ENCODE results near the gene ABHD10. TPM values are rescaled to one million over a fixed set of nuclear protein-coding genes. Genes with fewer than 3 reads are reported as not detected.

Gene ABHD10
- total and polyA plus RNA-seq, 2 donors = 32.7 to 42.4 TPM

DNA sequence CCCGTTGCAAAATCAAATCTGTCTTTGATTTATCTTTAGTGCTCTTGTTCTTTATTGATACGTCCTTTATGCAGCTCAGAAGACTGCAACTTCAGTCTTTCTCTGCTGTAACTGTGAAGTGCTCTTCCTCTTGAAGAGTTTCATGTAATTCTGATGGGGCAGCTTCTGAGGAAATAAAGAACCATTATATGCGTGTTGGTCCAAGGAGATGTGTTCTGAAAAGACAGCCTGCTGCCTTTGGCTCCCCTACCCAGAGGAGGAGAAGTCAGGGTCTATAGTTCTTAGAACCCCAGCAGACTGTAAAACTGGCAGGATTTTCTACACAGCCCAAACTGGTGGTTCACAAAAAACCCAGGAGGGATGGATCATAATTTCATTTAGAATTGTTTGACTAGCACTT, 22.4 kb upstream of the ABHD10 start:
- Histone ChIP-seq H3K4me3 (ENCODE audit: low read length in 2 of 2) (no peak overlapping the region), H3K27ac (ENCODE audit: low read depth in 1 of 2, low read length in 1 of 2) (no peak overlapping the region), H3K9me3 (ENCODE audit: control insufficient read depth in 2 of 2, insufficient read depth in 1 of 2, low read length in 1 of 2) (no peaks in the 10 kb centered on the region), H3K36me3 (ENCODE audit: control insufficient read depth in 2 of 2, insufficient read depth in 2 of 2, low read length in 1 of 2) (no peaks in the 10 kb centered on the region), H3K27me3 (ENCODE audit: control insufficient read depth in 2 of 2, insufficient read depth in 1 of 2, low read length in 1 of 2) (no peaks in the 10 kb centered on the region), H3K4me1 (ENCODE audit: control insufficient read depth in 2 of 2, insufficient read depth in 2 of 2, low read length in 2 of 2) (no peaks in the 10 kb centered on the region)
- 97% methylated on average over 3 of the region's 3 CpGs for WGBS
- DNase-seq (ENCODE audit: low read depth in 6 of 9, low spot score in 9 of 9) = no peak

DNA sequence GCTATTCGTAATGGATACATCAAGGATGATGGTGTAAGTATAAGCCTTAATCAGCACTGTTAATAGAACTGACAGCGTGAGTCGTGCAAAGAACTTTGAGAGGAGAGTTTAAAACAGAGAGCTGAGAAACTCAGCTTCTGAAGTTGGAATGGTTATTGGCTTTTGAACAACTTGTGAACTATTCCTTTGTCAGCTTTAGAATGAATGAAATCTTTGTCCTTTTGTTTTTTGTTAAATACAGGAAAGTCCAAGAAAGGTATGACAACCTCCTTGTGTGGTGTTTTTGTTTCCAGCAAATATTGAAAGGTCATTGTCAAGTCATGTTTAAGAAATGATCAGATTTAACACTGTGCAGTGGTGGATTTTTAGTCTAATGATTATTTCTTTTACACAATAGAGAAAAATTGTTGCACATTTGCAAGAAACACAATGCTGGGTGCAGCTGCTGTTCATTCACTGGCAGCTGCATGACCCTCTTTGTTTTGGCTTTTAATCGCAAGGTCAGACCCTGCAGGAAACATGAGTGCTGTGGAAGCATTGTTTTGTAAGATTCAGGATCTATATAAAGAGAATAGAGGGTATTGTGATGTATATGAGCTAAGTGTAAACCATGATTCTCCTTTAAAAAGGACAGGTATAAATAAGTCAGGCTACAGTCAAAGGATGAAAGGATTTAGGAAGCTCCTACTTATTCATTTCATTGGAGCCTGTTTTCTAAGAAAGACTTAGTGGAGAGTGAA, 21.7 kb upstream of the ABHD10 start:
- Histone ChIP-seq H3K4me3 (ENCODE audit: low read length in 2 of 2) (no peak overlapping the region), H3K9me3 (ENCODE audit: control insufficient read depth in 2 of 2, insufficient read depth in 1 of 2, low read length in 1 of 2) (no peaks in the 10 kb centered on the region), H3K27ac (ENCODE audit: low read depth in 1 of 2, low read length in 1 of 2) (no peak overlapping the region), H3K4me1 (ENCODE audit: control insufficient read depth in 2 of 2, insufficient read depth in 2 of 2, low read length in 2 of 2) (peaks cover 0 to 6% of the 10 kb centered on the region in 2 donors), H3K36me3 (ENCODE audit: control insufficient read depth in 2 of 2, insufficient read depth in 2 of 2, low read length in 1 of 2) (no peaks in the 10 kb centered on the region), H3K27me3 (ENCODE audit: control insufficient read depth in 2 of 2, insufficient read depth in 1 of 2, low read length in 1 of 2) (no peaks in the 10 kb centered on the region)
- no peak for DNase-seq (ENCODE audit: low read depth in 6 of 9, low spot score in 9 of 9)
- 97% methylated on average over 4 of the region's 4 CpGs for WGBS

DNA sequence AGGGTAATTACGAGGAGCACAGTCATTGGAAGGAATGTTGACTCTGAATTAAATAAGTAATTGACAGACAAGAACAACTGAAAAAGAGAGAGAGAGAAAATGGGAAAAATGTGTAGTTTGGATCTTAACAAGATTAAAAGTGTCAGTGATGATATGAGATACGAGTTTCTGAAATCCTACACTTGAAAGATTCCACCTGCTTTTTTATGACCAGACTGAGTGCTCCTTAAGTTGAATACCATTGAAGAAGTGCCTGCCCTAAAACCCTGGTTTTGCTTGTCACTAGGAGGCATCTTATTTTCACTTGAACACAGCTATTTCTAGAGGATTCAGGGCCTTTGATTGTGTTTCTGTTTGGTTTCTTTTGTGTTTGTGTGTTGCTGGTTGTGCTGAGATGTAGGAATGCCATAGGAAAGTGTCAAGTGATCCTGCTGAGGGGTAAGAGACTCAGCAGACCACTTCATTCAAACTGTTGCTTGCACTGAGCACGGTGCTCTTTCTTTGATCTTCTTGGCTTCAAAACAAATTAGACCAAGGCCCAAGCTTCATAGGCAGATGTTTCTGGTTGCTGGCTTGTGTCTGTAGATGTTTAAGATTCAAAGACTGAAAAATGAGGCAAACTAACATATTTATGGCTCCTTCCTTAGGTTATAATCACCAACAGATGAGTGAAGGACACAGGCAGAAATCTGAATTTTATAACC, 17.2 kb upstream of the ABHD10 start:
- H3K4me1 ChIP-seq (ENCODE audit: control insufficient read depth in 2 of 2, insufficient read depth in 2 of 2, low read length in 2 of 2) = peaks cover 0 to 6% of the 10 kb centered on the region in 2 donors
- H3K27ac ChIP-seq (ENCODE audit: low read depth in 1 of 2, low read length in 1 of 2) = no peak overlapping the region
- no peaks in the 10 kb centered on the region for H3K9me3 ChIP-seq (ENCODE audit: control insufficient read depth in 2 of 2, insufficient read depth in 1 of 2, low read length in 1 of 2)
- no peaks in the 10 kb centered on the region for H3K27me3 ChIP-seq (ENCODE audit: control insufficient read depth in 2 of 2, insufficient read depth in 1 of 2, low read length in 1 of 2)
- peak in 1 of 9 donors; percentile 29 for DNase-seq (ENCODE audit: low read depth in 6 of 9, low spot score in 9 of 9)
- 51% methylated on average over 3 of the region's 3 CpGs for WGBS
- no peak overlapping the region for H3K4me3 ChIP-seq (ENCODE audit: low read length in 2 of 2)
- no peaks in the 10 kb centered on the region for H3K36me3 ChIP-seq (ENCODE audit: control insufficient read depth in 2 of 2, insufficient read depth in 2 of 2, low read length in 1 of 2)

DNA sequence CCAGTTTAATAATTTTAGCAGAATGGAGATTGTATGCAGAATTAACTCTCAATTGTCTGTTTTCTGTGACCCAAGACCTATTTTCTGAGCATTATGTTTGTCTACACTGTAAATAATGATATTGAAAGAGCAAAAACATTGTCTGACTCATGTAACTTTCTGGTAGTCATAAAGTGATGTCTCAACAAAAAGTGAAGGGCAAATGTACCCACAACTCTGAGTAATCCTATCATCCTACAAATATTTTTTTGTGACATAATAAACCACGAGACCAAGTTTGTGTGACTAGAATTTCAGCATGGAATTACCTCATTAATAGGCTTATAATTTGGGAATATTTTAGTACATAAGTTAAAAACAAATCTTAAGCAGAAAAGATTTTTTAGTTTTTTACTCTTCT, 15.4 kb upstream of the ABHD10 start:
- DNase-seq (ENCODE audit: low read depth in 6 of 9, low spot score in 9 of 9) = no peak
- H3K4me3 ChIP-seq (ENCODE audit: low read length in 2 of 2) = no peak overlapping the region
- peaks cover 4 to 13% of the 10 kb centered on the region in 2 donors for H3K4me1 ChIP-seq (ENCODE audit: control insufficient read depth in 2 of 2, insufficient read depth in 2 of 2, low read length in 2 of 2)
- no peaks in the 10 kb centered on the region for H3K9me3 ChIP-seq (ENCODE audit: control insufficient read depth in 2 of 2, insufficient read depth in 1 of 2, low read length in 1 of 2)
- H3K27ac ChIP-seq (ENCODE audit: low read depth in 1 of 2, low read length in 1 of 2) = no peak overlapping the region
- H3K36me3 ChIP-seq (ENCODE audit: control insufficient read depth in 2 of 2, insufficient read depth in 2 of 2, low read length in 1 of 2) = no peaks in the 10 kb centered on the region
- H3K27me3 ChIP-seq (ENCODE audit: control insufficient read depth in 2 of 2, insufficient read depth in 1 of 2, low read length in 1 of 2) = no peaks in the 10 kb centered on the region
- 96% methylated on average over 1 of the region's 1 CpG for WGBS

DNA sequence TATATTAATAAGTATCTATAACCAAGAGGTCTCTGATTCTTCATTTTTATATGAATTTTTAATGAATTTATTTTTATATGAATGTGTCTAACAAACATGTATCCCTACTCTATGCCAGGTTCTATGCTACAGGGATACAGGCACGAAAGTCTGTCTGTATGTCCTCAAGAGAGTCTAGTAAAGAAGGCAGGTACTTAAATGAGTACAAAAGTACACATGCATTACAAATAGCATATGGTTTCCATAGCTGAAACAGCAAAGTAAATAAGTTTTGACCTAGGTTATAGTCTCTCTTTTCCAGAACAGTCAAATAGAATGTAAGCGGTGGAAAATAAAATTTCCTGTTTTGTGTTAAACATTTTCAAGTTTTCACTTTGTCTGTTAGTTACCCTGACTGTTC, 13.3 kb upstream of the ABHD10 start:
- H3K9me3 ChIP-seq (ENCODE audit: control insufficient read depth in 2 of 2, insufficient read depth in 1 of 2, low read length in 1 of 2) = no peaks in the 10 kb centered on the region
- DNase-seq (ENCODE audit: low read depth in 6 of 9, low spot score in 9 of 9) = no peak
- no peak overlapping the region for H3K27ac ChIP-seq (ENCODE audit: low read depth in 1 of 2, low read length in 1 of 2)
- H3K4me3 ChIP-seq (ENCODE audit: low read length in 2 of 2) = no peak overlapping the region
- H3K4me1 ChIP-seq (ENCODE audit: control insufficient read depth in 2 of 2, insufficient read depth in 2 of 2, low read length in 2 of 2) = peaks cover 4 to 13% of the 10 kb centered on the region in 2 donors
- 94% methylated on average over 2 of the region's 2 CpGs for WGBS
- H3K36me3 ChIP-seq (ENCODE audit: control insufficient read depth in 2 of 2, insufficient read depth in 2 of 2, low read length in 1 of 2) = no peaks in the 10 kb centered on the region
- no peaks in the 10 kb centered on the region for H3K27me3 ChIP-seq (ENCODE audit: control insufficient read depth in 2 of 2, insufficient read depth in 1 of 2, low read length in 1 of 2)

DNA sequence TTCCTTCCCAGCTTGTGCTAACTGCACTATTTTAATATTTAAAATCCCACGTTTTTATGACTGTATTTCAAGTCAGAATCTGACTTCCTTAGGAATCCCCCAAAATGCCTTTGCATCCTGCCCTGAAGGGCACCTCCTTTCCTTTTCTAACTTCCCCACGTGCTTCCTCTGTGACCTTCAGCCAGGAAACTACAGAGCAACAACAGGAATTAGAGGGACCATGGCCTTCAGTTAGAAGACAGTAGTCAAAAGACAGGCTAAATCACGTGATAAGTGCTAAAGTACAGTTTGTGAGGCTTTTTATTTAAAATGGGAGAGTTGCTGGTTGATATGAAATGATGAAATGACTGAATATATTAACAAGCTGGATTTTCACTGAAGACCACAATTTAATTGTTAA, 11.8 kb upstream of the ABHD10 start:
- WGBS = 59% methylated on average over 3 of the region's 3 CpGs
- H3K27ac ChIP-seq (ENCODE audit: low read depth in 1 of 2, low read length in 1 of 2) = no peak overlapping the region

DNA sequence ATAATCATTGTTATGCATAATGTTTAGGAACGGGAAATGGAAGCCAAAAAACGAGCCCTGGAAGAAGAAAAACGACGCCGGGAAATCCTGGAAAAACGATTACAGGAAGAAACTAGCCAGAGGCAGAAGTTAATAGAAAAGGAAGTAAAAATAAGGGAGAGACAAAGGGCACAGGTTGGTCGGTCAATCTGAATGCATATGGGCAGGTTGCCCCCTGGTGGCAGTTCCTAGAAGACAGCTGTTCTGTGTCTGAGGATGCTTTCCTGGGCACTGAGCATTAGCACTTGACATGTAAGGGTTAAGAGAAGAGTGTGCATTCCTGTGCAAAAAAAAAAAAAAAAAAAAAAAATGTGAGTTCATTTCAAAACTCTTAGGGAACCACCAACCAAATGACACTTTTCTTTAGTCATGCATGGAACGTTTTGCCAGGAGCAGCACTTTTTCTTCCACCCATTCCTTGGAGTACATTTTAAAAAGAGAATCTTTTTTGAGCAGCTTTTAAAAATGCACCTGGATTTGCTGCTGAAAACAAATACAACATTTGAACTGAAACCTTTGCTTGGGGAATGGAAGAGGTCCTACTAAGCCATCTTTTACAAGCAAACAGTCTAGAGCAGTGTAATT, 11.1 kb upstream of the ABHD10 start:
- DNase-seq (ENCODE audit: low read depth in 6 of 9, low spot score in 9 of 9) = peak; percentile 47 to 90 (median 75)
- H3K36me3 ChIP-seq (ENCODE audit: control insufficient read depth in 2 of 2, insufficient read depth in 2 of 2, low read length in 1 of 2) = no peaks in the 10 kb centered on the region
- no peaks in the 10 kb centered on the region for H3K27me3 ChIP-seq (ENCODE audit: control insufficient read depth in 2 of 2, insufficient read depth in 1 of 2, low read length in 1 of 2)
- H3K27ac ChIP-seq (ENCODE audit: low read depth in 1 of 2, low read length in 1 of 2) = peak overlapping the region; percentile 4 to 25
- peaks cover 9 to 18% of the 10 kb centered on the region in 2 donors for H3K4me1 ChIP-seq (ENCODE audit: control insufficient read depth in 2 of 2, insufficient read depth in 2 of 2, low read length in 2 of 2)
- H3K9me3 ChIP-seq (ENCODE audit: control insufficient read depth in 2 of 2, insufficient read depth in 1 of 2, low read length in 1 of 2) = no peaks in the 10 kb centered on the region
- no peak overlapping the region for H3K4me3 ChIP-seq (ENCODE audit: low read length in 2 of 2)
- 16% methylated on average over 8 of the region's 8 CpGs for WGBS

More for the DNA sequence above, 11.8 kb upstream of the ABHD10 start:
- Histone ChIP-seq H3K27me3 (ENCODE audit: control insufficient read depth in 2 of 2, insufficient read depth in 1 of 2, low read length in 1 of 2) (no peaks in the 10 kb centered on the region), H3K4me1 (ENCODE audit: control insufficient read depth in 2 of 2, insufficient read depth in 2 of 2, low read length in 2 of 2) (peaks cover 9 to 19% of the 10 kb centered on the region in 2 donors), H3K9me3 (ENCODE audit: control insufficient read depth in 2 of 2, insufficient read depth in 1 of 2, low read length in 1 of 2) (no peaks in the 10 kb centered on the region), H3K36me3 (ENCODE audit: control insufficient read depth in 2 of 2, insufficient read depth in 2 of 2, low read length in 1 of 2) (no peaks in the 10 kb centered on the region), H3K4me3 (ENCODE audit: low read length in 2 of 2) (no peak overlapping the region)
- no peak for DNase-seq (ENCODE audit: low read depth in 6 of 9, low spot score in 9 of 9)

DNA sequence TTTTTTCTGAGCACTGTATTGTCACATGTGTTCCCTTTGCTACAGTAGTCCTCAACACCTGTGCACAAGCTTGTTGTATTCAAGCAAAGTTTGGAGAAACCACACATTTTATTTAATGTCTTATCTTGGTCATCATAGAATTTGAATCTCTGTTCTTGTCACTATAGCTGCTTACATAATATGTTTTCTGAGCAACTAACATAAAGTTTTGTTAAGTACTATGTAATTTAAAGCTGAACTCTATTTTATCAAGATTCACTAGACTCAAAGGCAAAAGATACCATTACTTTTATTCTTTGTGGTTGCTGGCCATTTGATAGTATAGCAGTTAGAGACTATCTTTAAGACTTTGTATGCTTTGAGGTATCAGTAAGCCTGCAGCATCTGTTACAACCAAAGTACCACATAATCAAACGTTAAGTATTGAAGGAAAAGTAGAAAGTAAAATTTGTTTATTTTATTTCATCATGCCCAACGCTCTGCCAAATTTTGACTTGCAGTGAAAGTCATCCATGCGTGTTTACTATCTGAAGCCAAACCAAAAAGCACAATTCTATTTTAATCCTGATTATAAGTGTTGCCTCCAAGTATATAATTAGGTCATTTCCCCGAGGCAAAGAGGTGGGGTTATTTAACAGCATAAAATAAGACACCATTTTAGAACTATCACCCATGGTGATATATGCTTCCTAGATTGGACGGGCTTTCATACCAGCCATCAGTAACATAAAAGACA, 10.3 kb upstream of the ABHD10 start:
- H3K9me3 ChIP-seq (ENCODE audit: control insufficient read depth in 2 of 2, insufficient read depth in 1 of 2, low read length in 1 of 2) = no peaks in the 10 kb centered on the region
- peaks cover 9 to 18% of the 10 kb centered on the region in 2 donors for H3K4me1 ChIP-seq (ENCODE audit: control insufficient read depth in 2 of 2, insufficient read depth in 2 of 2, low read length in 2 of 2)
- peak overlapping the region; percentile 4 to 25 for H3K27ac ChIP-seq (ENCODE audit: low read depth in 1 of 2, low read length in 1 of 2)
- no peaks in the 10 kb centered on the region for H3K27me3 ChIP-seq (ENCODE audit: control insufficient read depth in 2 of 2, insufficient read depth in 1 of 2, low read length in 1 of 2)
- peak in 3 of 9 donors; percentile 13 to 64 (median 26) for DNase-seq (ENCODE audit: low read depth in 6 of 9, low spot score in 9 of 9)
- WGBS = 64% methylated on average over 5 of the region's 5 CpGs
- no peak overlapping the region for H3K4me3 ChIP-seq (ENCODE audit: low read length in 2 of 2)
- no peaks in the 10 kb centered on the region for H3K36me3 ChIP-seq (ENCODE audit: control insufficient read depth in 2 of 2, insufficient read depth in 2 of 2, low read length in 1 of 2)
